Stimulated activated CD8-positive, alpha-beta memory T cell treated with anti-CD3 and anti-CD28 coated beads, Interleukin-15, amount 100 ng/mL, for 4 hours (primary cell): Measurements from ENCODE around the gene SULF2.
"Not testable (repeated sequence)": the region's sequence is repeated elsewhere in the genome, so short reads cannot be mapped to it uniquely, and the experiment has no call there.

ENCODE experiments used
- DNase-seq, 2 donors: peaks; one replicate each; pipeline ENCODE4 v3.0.0-alpha.2; 2020; ENCODE audit warnings: low read depth in 2 of 2

SULF2 gene

DNA sequence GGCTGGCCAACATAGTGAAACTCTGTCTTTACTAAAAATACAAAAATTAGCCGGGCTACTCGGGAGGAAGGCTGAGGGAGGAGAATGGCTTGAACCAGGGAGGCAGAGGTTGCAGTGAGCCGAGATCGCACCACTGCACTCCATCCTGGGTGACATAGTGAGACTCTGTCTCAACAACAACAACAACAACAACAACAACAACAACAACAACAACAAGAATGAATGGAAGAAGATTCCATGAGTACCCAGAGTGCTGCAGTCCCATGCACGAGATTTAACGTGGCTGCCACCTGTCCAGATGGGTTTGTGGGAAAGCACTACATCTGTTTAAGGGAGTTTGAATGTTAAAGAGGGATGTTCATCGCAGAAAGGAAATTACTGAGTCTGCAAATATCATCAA, 19.7 kb upstream of the SULF2 start:
- not testable (repeated sequence) for DNase-seq

DNA sequence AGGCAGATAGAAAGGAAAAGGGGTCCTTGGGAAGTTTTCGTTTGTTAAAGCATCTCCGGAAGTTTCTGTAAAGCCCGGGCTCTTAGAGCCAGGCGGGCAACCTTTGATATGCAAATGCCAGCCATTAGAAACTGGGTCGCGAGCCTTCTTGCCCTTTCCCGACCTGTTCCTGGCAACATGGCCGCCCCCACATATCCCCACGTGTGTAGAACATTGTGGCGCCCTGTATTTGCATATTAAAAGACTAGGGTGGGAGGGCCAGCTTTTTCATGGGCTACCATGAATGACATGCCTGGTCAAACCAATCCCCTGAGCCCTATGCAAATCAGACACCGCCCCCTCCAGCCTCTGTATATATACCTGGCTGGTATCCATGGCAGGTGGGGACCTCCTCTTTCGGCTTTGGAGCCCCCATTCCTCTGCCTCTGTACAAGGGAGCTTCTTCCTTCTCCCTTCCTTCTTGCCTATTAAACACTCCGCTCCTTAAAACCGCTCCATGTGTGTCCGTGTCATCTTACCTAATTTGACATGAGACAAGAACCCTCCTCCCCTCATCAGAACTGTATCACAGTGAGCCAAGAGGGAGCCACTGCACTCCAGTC, 19.0 kb upstream of the SULF2 start:
- DNase-seq: not testable (repeated sequence)

DNA sequence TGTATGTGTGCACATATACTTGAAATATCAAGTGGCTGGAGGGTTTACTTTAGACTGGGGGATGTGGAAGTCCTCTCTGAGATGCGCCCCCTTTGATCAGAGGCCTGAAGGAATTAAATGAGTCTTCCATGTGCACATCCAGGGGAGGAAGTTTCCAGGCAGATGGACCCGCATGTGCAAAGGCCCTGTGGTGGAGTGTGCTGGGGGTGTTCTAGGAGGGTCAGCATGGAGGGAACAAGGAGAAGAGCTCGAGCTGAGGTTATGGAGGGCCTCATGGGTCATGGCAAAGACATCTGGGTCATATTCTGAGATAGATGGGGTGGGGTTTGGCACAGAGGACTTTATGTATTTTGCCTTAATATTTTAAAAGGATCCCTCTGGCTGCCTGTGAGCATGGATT, 17.7 kb upstream of the SULF2 start:
- DNase-seq: no peak

DNA sequence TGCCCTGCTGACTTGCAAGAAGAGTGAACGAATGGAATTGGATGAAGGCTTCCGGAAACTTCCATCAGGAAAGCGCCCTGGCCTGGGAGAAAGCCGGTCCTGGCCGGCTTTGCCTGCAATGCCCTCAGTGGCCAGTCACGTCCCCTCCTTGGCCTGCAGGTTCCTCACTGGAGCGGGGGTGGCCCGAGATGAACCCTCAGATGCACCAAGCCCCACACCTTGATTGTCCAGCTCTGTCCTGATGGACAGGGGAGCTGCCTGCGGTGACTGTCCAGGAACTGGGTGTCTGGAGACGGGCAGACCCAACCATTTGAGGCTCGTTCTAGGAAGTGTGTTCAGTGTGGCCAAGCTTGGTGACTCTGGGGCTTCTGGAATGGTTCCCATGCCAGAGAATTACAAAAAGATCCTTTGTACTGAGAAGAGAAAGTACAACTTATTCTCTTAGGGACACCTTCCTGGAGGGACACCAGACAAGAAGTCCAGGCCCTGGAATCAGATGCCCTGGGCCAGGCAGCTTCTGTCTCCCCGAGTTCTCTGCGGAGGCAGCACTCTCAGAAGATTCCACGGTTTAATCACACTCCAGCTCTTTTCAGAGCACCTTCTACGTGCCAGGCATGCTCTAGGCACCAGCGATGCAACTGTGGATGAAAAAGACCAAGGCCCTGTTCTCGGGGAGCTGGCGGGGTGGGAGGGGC, 17.1 kb upstream of the SULF2 start:
- DNase-seq: no peak

DNA sequence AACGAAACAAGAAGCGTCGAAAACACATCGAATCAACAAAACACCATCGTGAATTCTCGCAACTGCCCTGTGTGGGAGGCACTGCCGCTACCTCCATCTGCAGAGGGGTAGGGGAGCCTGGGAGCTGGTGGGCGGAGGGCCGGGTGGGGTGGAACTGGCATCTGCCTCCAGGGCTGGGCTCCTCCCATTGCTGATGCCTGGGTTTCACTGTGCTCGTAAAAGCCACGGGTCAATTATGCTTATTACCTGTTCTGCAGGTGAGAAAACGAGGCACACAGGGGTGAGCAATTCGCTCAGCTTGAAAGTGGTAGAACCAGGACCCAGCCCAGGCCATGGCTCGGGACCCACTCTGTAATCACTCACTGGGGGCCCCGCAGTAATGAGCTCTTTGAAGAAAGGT, 16.5 kb upstream of the SULF2 start:
- DNase-seq: no peak

DNA sequence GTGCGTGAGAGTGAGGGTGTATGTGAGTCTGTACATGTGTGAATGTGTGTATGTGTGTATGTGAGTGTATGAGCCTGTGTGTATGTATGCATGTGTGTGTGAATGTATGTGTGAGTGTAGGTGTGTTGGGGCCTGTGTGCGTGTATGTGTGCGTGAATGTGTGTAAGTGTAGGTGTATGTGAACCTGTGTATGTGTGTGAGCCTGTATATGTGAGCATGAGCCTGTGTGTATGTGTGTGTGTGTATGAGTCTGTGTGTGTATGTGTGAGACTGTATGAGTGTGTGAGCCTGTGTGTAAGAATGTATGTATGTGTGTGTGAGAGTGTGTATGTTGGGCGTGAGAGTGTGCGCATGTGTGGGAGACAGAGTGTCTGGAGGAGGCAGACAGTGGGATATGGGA, 15.8 kb upstream of the SULF2 start:
- no peak for DNase-seq

DNA sequence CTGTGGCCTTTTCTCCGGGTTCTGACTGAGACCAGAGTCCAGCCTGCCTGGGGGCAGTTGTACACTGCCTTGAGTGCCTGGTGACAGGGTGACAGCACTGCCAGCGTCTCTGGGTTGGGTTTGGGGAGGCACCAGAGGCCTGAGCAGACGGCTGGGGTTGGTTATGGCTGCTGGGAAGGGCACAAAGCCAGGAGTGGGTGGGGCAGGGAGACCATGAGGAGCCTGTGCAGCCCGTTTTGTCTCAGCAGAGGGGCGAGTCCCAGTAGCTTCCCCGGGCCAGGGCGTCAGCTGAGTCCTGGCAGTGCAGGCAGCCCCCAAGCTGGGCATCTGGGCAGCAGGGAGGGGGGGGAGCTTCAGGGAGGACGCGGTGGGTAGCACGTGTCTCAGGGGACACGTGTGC, 15.3 kb upstream of the SULF2 start:
- DNase-seq: no peak

DNA sequence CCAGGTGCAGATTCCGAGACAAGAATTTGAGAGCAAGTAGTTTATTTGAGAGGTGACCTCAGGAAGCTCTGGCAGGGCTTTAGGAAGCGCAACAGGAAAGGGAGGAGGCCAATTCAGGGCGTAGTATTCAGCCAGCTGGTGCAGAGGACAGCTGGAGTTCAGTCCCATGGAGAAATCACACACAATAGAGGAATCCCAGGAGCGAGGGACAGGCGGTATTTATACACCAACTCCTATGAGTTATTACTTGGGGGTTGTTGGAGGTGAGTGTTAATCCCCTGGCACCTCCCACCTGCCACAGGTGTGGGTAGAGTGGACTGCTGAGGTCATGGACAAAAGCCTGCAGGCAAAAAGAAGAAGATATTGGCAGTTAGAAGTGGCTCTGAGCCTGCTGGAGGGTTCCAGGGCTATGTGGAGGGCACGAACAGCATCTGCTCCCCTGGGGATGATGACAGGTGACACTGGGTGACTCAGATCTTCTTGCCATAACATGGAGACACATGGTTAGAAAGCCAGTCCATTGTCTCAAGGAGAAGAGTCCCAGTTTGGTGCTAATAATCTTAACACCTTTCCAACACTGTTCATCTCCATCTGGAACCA, 13.9 kb upstream of the SULF2 start:
- DNase-seq: no peak

DNA sequence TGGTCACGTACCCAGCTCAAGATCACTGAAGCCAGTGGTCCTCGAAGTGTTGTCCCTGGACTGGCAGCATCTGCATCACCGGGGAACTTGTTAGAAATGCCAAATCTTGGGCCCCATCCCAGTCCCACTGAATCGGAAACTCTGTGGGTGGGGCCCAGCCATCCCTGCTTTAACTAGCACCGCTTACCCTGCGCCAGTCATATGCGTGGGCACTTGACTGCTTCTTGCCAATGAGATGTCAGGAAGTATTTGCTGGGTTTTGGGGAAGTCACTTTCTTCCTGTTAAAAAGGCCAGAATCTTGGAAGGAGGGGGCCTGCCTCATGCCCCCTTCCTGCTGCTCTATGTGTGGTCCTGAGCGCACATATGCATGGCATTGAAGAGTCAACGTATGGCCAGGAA, 11.7 kb upstream of the SULF2 start:
- DNase-seq: no peak

DNA sequence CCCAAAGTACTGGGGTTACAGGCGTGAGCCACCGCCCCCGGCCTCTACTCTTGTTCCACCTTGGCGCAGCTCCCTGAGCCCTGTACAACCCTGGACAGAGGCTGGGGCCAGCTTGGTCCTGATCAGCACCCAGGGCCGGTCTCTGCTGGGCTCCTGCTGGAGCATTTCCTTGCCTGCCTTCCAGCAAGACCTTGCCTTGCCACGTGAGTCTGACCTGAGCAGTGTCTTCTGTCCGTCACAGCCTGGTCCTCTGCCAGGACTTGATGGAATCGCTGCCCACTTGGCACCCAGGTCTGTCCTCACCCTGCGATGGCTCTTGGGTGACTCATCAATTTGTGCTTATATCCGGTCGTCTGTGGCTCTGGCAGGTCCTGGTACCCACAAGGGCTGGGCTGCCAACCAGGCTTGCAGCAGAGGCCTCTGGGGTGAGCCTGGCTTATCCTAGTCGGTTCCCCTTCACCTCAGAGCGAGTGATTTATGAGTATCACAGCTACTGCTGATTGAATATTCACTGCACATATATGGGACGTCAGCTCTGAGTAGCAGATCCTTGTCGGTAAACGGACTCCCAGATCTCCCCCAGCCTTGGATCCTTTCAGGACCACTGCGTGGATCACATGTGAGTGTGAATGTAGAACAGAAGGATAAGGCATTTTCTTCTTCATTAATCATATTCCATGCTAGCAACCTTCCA, 10.1 kb upstream of the SULF2 start:
- DNase-seq: no peak

DNA sequence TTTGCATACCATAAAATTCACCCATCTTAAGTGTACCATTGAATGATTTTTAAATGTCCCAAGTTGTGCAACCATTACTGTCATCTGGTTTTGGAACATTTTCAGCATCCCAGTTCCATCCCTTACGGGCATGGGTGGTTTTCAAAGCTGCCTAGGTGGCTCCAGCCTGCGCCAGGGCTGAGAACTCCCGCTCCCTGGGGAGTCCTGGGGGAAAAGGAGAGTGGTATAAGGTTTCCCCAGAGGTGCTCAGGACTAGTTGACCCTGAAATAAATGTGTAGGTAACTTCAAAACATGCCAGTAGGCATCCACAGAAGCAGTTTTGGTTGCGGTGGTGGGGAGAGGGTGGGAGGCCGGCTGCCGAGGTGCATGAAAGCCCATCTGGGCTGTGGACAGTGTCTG, 9.0 kb upstream of the SULF2 start:
- DNase-seq: not testable (repeated sequence)

DNA sequence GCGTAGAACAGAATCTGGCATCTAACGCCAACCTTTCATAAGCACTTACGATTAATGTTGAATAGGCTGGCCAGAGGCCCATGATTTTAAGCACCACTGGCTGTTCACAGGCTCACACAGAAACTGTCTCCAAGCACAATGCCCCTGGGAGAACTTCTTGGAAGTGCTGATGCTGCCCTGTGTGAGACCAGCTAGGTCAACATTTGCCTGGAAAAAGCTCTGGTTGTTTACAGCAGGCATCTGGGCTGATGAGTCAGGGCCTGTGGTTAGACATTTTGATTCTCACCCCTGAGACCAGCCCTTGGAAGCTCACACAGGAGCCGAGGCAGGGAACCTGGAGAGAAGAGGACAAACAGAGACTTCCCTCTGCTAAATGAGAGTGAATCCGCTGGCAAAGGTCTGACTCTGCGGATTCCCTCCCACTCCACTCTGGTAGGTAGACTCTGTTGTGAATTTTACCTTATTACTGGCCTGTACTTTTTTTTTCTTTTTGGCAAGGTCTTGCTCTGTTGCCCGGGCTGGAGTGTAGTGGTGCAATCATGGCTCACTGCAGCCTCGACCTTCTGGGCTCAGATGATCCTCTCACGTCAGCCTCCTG, 6.8 kb upstream of the SULF2 start:
- DNase-seq: no peak

DNA sequence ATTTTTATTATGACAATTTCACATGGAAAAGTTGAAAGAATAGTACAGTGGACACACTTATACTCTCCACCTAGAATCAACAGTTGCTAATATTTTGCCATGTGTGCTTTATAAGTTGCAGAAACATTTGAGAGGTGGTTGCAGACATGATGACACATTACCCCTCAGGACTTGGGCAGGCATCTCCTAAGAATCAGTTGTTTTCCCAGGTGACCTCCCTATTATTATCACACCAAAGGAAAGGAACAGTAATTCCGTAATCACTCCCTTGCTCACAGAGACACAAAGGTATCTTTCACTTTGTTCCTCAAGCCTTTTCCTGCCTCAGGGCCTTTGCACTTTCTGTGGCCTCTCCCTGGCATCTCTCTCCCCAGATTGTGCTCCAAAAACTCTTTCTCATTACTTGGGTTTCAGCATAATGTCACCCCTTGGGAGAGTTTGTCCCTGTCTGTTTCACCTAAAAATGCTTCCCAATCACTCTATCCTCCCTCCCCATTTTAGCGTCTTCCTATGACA, 5.9 kb upstream of the SULF2 start:
- DNase-seq: no peak

DNA sequence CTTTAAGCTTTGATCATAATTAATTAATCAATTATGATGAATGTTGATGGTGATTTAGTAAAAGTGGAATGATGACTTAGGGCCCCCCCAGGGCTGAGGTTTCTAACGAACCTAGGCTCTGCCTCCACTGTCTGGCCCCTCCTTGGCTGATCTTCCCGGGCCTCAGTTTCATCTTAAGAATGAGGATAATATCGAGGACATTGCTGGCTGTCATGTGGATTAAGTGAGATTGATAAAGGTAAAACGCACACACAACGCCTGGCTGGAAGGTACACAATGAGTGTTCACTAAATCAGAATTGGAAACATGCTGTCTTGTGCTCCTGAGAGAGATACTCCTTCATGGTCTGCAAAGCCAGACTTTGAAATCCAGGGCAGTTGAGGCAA, 5.3 kb upstream of the SULF2 start:
- DNase-seq: no peak

DNA sequence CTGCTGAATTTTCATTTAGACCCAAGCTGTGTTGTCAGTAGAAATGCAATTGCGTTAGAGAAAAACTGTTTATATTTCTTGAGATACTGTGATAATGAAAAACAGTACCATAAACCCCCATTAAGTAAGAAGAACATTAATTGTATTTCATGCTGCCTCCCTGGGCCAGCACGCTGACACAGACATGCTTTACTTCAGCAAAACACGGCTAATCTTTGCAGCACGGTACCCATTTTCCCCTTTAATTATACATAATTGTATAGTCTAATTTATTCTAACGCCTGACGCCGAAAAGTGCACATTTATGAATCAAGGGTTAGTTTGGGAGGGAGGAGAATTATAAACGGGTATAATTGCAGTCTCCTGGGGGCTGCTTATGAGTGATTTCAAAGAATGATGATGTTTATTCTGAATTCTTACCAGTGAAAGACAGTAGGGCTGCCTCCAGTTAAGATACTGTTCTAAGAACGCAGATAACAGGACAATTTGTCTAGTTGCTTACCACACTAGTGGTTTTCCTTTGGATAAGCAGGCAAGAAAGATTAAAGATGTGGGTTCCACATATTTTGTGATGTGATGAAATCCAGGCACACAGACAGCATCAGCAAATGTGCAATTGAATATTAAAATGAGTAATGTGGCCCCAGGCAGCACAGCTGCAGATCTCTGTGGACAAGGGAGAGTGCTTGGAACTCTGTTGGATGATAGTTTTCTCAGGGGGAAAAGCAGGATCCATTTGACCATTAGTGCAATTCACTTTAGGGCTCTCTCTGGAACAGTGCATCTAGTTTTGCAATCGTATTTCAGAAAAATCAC, 4.7 kb upstream of the SULF2 start:
- no peak for DNase-seq

DNA sequence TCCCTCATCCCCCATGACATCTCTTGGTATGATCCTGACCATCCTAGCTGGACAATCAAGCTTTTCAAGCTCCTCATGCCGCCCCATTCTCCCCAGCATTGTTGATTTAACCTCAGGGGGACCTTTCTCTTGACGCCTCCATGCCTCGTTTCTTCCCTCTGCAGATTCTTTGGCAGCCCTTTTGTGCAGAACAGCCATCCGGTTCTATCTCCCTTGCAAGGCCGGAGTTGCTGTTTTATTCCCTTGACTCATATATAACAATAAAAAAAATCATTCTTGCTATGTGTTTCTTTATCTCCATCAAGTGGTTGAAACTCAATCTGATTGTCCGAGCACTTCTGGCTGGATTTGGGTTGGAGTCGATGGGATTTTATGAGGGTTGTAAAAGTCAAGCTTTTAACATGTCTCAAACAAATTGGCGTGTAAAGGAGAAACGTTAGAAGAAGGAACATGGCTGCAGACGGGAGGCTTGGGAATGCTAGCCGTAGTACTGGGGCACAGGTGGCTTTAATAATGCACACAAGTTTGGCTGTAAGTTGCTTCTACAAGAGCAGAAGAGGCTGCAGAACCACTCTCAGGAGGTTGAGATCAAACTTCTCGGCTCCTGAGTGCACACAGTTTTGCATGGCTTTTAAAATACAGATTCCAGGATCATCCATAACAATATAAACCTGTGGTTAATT, 3.9 kb upstream of the SULF2 start:
- DNase-seq: no peak

DNA sequence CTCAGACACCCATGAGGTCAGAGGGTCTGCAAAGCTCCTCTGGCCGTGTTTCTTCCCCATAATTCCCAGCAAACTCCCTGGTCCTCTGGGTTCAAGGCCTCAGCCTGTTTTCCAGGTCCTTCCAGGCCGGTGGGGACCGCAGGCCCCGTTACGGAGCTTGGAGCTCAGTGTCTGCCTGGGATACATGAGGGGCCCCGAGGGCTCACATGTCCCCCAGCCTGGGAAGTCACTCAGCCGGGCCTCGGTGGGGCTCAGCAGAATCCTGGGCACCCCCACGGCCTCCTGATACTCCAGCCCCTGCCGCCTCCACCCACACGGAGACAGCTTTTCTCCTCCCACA, 3.4 kb upstream of the SULF2 start:
- no peak for DNase-seq

DNA sequence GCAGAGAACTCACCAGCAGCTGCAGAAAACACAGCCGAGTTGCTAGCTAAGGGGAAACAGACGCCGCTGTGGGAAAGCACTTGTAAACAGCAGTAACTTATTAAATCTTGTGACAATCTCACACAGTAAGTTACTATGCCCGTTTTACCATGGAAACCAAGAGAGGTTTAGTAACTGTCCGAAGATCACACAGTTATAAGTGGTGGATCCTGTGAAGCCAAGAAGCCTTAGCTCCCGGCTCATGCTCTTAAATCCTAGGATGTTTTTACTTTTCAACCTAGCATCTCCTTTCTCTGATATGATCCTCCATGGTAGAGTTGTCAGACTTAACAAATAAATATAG, 1.5 kb upstream of the SULF2 start:
- no peak for DNase-seq

DNA sequence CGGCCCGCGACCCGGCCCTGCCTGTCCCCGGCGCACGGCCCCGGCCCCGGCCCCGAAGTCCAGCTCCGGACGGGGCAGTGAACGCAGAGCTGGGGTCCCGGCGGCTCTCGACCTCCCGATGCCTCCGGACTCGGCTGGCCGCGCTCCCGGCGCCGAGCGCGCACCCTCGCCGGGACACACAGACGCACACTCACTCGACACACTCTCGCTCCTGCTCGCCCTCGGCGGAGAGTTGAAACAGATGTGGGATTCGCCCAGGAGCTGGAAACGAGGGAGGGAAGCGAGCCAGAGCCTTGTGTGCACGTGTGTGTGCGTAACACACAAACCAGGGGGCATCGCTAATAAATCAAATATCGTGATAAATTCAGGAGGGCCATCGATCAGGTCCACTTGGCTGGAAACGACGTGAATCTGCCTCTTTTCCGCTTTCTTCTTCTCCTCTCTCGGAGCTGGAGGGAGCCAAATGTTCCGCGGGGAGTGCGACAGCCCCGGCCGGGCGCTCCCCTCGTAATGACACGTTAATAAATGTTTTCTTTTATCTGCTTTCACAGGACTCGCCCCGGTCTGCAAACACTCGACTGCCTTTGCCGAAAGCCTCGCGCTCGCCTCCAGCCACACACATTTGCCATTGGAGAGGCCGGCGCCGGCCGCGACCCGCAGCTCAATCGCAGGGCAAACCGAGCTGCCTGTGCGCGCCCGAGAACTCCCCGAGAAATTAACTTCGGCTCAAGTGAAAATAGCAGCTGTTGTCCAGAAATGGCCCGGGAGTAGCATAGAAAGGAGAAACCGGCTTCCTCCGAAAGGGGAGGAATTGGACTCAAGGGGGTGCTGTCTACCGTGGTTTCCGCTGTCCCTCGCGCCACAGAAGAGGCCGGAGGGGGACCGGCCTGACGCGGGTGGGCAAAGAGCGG, 828 bp upstream of the SULF2 start:
- DNase-seq: no peak
